SK-N-SH (cell line): Measurements from ENCODE around the gene DKC1. TPM values are rescaled to one million over a fixed set of nuclear protein-coding genes. Genes with fewer than 3 reads are reported as not detected.

ENCODE experiments used
- CTCF ChIA-PET: fragments of 300-600, 350-600 bp; formaldehyde crosslinking; extraction: SDS; loops from one replicate; lab custom pipeline; 2021; lab: Yijun Ruan, JAX
- POLR2A ChIA-PET: fragments of 350-600 bp; sonication (Branson Sonifier 250); formaldehyde crosslinking; extraction: SDS; loops from one replicate; lab custom pipeline; 2020; ENCODE audit warnings: antibody characterized with exemption, inconsistent platforms; lab: Yijun Ruan, JAX
- DNase-seq: peaks from one replicate; pipeline ENCODE4 v3.0.0; 2012
- H2AFZ ChIP-seq: fragments of 200-600 bp; sonication (generic); 2 replicates; pipeline ENCODE4 v1.8.1; 2016; ENCODE audit warnings: antibody characterized with exemption, mild to moderate bottlenecking, low read depth
- H3F3A ChIP-seq: fragments of 200-600 bp; sonication (generic); replicated peaks from 2 replicates; pipeline ENCODE3; 2016; ENCODE audit warnings: antibody characterized with exemption, mild to moderate bottlenecking; ENCODE audit not compliant: insufficient read depth
- H3K27ac ChIP-seq, 2 experiments: fragments of 200-500 bp in 1 of 2; fragments of 200-600 bp in 1 of 2; sonication (Bioruptor generic) in 1 of 2; sonication (generic), shearing (Covaris generic) in 1 of 2; 2 replicates each; pipeline versions ENCODE4 v1.5.1 to v1.6.1; 2014 to 2016; ENCODE audit warnings: low read depth in 2 of 2, inconsistent platforms in 1 of 2, low read length in 1 of 2, mild to moderate bottlenecking in 1 of 2, mixed read lengths in 1 of 2
- H3K27me3 ChIP-seq: fragments of 200-600 bp; sonication (generic), shearing (Covaris generic); 2 replicates; pipeline ENCODE4 v1.6.1; 2016; ENCODE audit warnings: mixed run types; ENCODE audit not compliant: insufficient read depth
- H3K36me3 ChIP-seq, 2 experiments: fragments of 200-500 bp in 1 of 2; fragments of 200-600 bp in 1 of 2; sonication (Bioruptor generic) in 1 of 2; sonication (generic) in 1 of 2; replicated peaks in 1 of 2; 2 replicates each; pipeline versions ENCODE3 to v1.5.1; 2014 to 2016; ENCODE audit warnings: low read length in 1 of 2, mild to moderate bottlenecking in 1 of 2; ENCODE audit not compliant: insufficient read depth in 2 of 2, control insufficient read depth in 1 of 2
- H3K4me1 ChIP-seq, 2 experiments: fragments of 200-500 bp in 1 of 2; fragments of 200-600 bp in 1 of 2; sonication (Bioruptor generic) in 1 of 2; sonication (generic), shearing (Covaris generic) in 1 of 2; 2 replicates each; pipeline versions ENCODE4 v1.5.1 to v1.6.1; 2014 to 2016; ENCODE audit warnings: low read depth in 1 of 2, low read length in 1 of 2, mixed run types in 1 of 2; ENCODE audit not compliant: insufficient read depth in 2 of 2, control insufficient read depth in 1 of 2
- H3K4me2 ChIP-seq: fragments of 200-600 bp; sonication (generic), shearing (Covaris generic); 2 replicates; pipeline ENCODE4 v1.6.1; 2017; ENCODE audit warnings: mixed run types
- H3K4me3 ChIP-seq, 2 experiments: fragments of 200-500 bp in 1 of 2; fragments of 200-600 bp in 1 of 2; sonication (Bioruptor generic) in 1 of 2; sonication (generic), shearing (Covaris generic) in 1 of 2; 2 replicates each; pipeline versions ENCODE4 v1.5.1 to v1.8.1; 2014 to 2016; ENCODE audit warnings: low read depth in 2 of 2, inconsistent platforms in 1 of 2, low read length in 1 of 2, mild to moderate bottlenecking in 1 of 2, mixed read lengths in 1 of 2, moderate library complexity in 1 of 2
- H3K79me2 ChIP-seq: fragments of 200-600 bp; sonication (generic); 2 replicates; pipeline ENCODE4 v1.8.1; 2017; ENCODE audit warnings: mild to moderate bottlenecking; ENCODE audit not compliant: insufficient read depth
- H3K9ac ChIP-seq: fragments of 200-600 bp; sonication (generic); 2 replicates; pipeline ENCODE4 v1.6.1; 2017; ENCODE audit warnings: mixed run types
- H3K9me2 ChIP-seq: fragments of 200-600 bp; sonication (generic); 2 replicates; pipeline ENCODE4 v1.6.1; 2017; ENCODE audit warnings: mixed run types
- H3K9me3 ChIP-seq: fragments of 200-600 bp; sonication (generic); 2 replicates; pipeline ENCODE4 v1.6.1; 2017; ENCODE audit warnings: mixed run types, mild to moderate bottlenecking, moderate library complexity
- H4K20me1 ChIP-seq: fragments of 200-600 bp; sonication (generic); 2 replicates; pipeline ENCODE4 v1.6.1; 2017; ENCODE audit warnings: mild to moderate bottlenecking, mixed run types; ENCODE audit not compliant: insufficient read depth
- CTCF ChIP-seq: fragments of 200-600 bp; sonication (generic); IDR thresholded peaks from 2 replicates; pipeline ENCODE4 v1.6.1; 2017; ENCODE audit warnings: antibody characterized with exemption, mild to moderate bottlenecking, moderate library complexity
- EP300 ChIP-seq, 2 experiments: IDR thresholded peaks; 2 replicates each; pipeline versions ENCODE4 v1.4.0 to v1.6.1; 2012; ENCODE audit warnings: borderline replicate concordance in 1 of 2, low read depth in 1 of 2, low read length in 1 of 2
- EZH2phosphoT487 ChIP-seq: fragments of 200-600 bp; sonication (generic); IDR thresholded peaks from 2 replicates; pipeline ENCODE4 v1.6.1; 2017; ENCODE audit warnings: low read depth, mixed run types, mild to moderate bottlenecking, antibody characterized with exemption, moderate library complexity, borderline replicate concordance
- FOXJ3 ChIP-seq: sonication (generic); formaldehyde crosslinking; IDR thresholded peaks from 2 replicates; pipeline ENCODE4 v1.5.1; 2020; ENCODE audit warnings: mild to moderate bottlenecking, missing genetic modification reagents
- IRF3 ChIP-seq: fragments of 150-350 bp; IDR thresholded peaks from 2 replicates; pipeline ENCODE4 v1.6.1; 2016; ENCODE audit warnings: mild to moderate bottlenecking, low read depth, low read length
- MEF2A ChIP-seq: IDR thresholded peaks from 2 replicates; pipeline ENCODE4 v1.4.0; 2012; ENCODE audit warnings: low read depth, borderline replicate concordance
- NFIC ChIP-seq: IDR thresholded peaks from 2 replicates; pipeline ENCODE4 v1.4.0; 2012; ENCODE audit warnings: borderline replicate concordance
- NRF1 ChIP-seq: IDR thresholded peaks from 2 replicates; pipeline ENCODE4 v1.6.1; 2012; ENCODE audit warnings: low read depth, mild to moderate bottlenecking, low read length
- REST ChIP-seq: IDR thresholded peaks from 2 replicates; pipeline ENCODE4 v1.6.1; 2012; ENCODE audit warnings: mild to moderate bottlenecking, low read depth, low read length, moderate library complexity
- SIN3A ChIP-seq: IDR thresholded peaks from 2 replicates; pipeline ENCODE4 v1.6.1; 2012; ENCODE audit warnings: low read depth, mild to moderate bottlenecking, low read length, moderate library complexity, borderline replicate concordance
- SMC3 ChIP-seq: IDR thresholded peaks from 2 replicates; pipeline ENCODE4 v1.6.1; 2012; ENCODE audit warnings: low read depth, low read length, improper control_type of control experiment
- TAF1 ChIP-seq: IDR thresholded peaks from 2 replicates; pipeline ENCODE4 v1.6.1; 2012; ENCODE audit warnings: low read depth, mild to moderate bottlenecking, low read length, moderate library complexity, borderline replicate concordance
- TEAD4 ChIP-seq: IDR thresholded peaks from 2 replicates; pipeline ENCODE4 v1.4.0; 2012; ENCODE audit warnings: mild to moderate bottlenecking, borderline replicate concordance; ENCODE audit not compliant: insufficient read depth
- USF1 ChIP-seq: IDR thresholded peaks from 2 replicates; pipeline ENCODE4 v1.4.0; 2012; ENCODE audit warnings: low read depth, borderline replicate concordance
- YY1 ChIP-seq: IDR thresholded peaks from 2 replicates; pipeline ENCODE4 v1.4.0; 2012; ENCODE audit warnings: low read depth, mild to moderate bottlenecking
- ZBTB33 ChIP-seq: IDR thresholded peaks from 2 replicates; pipeline ENCODE4 v1.4.0; 2012; ENCODE audit warnings: low read depth, borderline replicate concordance
- WGBS: methylation state at CpG from one replicate; pipeline ENCODE4 v1.1.6; 2017; ENCODE audit warnings: low lambda C conversion rate; 5-methylcytosine and 5-hydroxymethylcytosine counted together
- polyA plus RNA-seq, 3 experiments: library from polyadenylated mRNA; depleted of rRNA; stranded (reverse); fragments of >200 nt; gene quantifications; 2 replicates each; pipeline ENCODE4 v1.2.3, GENCODE V29; 2012

DKC1 gene
- polyA plus RNA-seq, 1 of the 3 experiments (the other 2 are of a cell fraction) = 53.0 TPM

GRCh38 chrX:154751669-154752271, 10.9 kb upstream of the DKC1 start:
- no peak overlapping the region; the same call in 1 of the 2 replicates for H2AFZ ChIP-seq
- H3K9me3 ChIP-seq = no peaks in the 10 kb centered on the region
- TF ChIP-seq IRF3 (no peak), TAF1 (no peak), EZH2phosphoT487 (no peak), MEF2A (no peak), FOXJ3 (no peak)
- peaks cover 0 to 2% of the 10 kb centered on the region in 2 experiments; a peak in 1 of 4 replicates for H3K4me1 ChIP-seq
- H4K20me1 ChIP-seq = no peaks in the 10 kb centered on the region
- ChIA-PET POLR2A (interaction anchor here (0.7 kb wide), 1 partner anchor 11 kb away, joined by 3 read pairs; the partner anchor contains the start of gene DKC1), CTCF (interaction anchor here (1.2 to 1.4 kb wide), 2 partner anchors 11 to 12 kb away, joined by 3 to 4 read pairs; partner anchors contain the start of gene DKC1)
- no peaks in the 10 kb centered on the region for H3F3A ChIP-seq
- H3K27me3 ChIP-seq = peaks cover 13% of the 10 kb centered on the region; the same call in 1 of the 2 replicates
- no peaks in the 10 kb centered on the region for H3K36me3 ChIP-seq
- H3K9me2 ChIP-seq = no peaks in the 10 kb centered on the region
- H3K27ac ChIP-seq = no peak overlapping the region
- H3K79me2 ChIP-seq = no peaks in the 10 kb centered on the region
- H3K4me2 ChIP-seq = no peak overlapping the region
- no peak for DNase-seq
- no peak overlapping the region for H3K4me3 ChIP-seq
- 29% methylated on average over 9 of the region's 9 CpGs for WGBS
- no peak overlapping the region for H3K9ac ChIP-seq

GRCh38 chrX:154758696-154759095, 4.0 kb upstream of the DKC1 start:
- Histone ChIP-seq H3K4me1 (peaks cover 0 to 9% of the 10 kb centered on the region in 2 experiments; a peak in 2 of 4 replicates), H3K9me3 (no peaks in the 10 kb centered on the region), H3K27ac (no peak overlapping the region), H3F3A (no peaks in the 10 kb centered on the region), H2AFZ (no peak overlapping the region), H3K9me2 (no peaks in the 10 kb centered on the region), H3K36me3 (no peaks in the 10 kb centered on the region), H3K79me2 (peaks cover 8% of the 10 kb centered on the region), H3K9ac (no peak overlapping the region), H4K20me1 (no peaks in the 10 kb centered on the region), H3K27me3 (no peaks in the 10 kb centered on the region), H3K4me3 (no peak overlapping the region), H3K4me2 (no peak overlapping the region)
- POLR2A ChIA-PET = no interaction called here
- 46% methylated on average over 4 of the region's 4 CpGs for WGBS
- CTCF ChIA-PET = interaction anchor here (1.6 kb wide), 1 partner anchor 10 kb away, joined by 5 read pairs; no protein-coding TSS in a partner anchor
- DNase-seq = no peak
- TF ChIP-seq NRF1 (no peak), REST (no peak), NFIC (no peak), EP300 (IDR thresholded peaks at IDR 0.05; ENCODE audit: borderline replicate concordance in 1 of 2, low read depth in 1 of 2, low read length in 1 of 2) (no peak), SMC3 (no peak), MEF2A (no peak), CTCF (no peak), TEAD4 (no peak), SIN3A (no peak), FOXJ3 (no peak), YY1 (no peak), ZBTB33 (no peak), USF1 (no peak)
